Measurements from ENCODE around the gene TMCC3.

GRCh38 chr12:94553875-94554274, 96.5 kb downstream of the TMCC3 start:
- TF ChIP-seq, protein P1, sequence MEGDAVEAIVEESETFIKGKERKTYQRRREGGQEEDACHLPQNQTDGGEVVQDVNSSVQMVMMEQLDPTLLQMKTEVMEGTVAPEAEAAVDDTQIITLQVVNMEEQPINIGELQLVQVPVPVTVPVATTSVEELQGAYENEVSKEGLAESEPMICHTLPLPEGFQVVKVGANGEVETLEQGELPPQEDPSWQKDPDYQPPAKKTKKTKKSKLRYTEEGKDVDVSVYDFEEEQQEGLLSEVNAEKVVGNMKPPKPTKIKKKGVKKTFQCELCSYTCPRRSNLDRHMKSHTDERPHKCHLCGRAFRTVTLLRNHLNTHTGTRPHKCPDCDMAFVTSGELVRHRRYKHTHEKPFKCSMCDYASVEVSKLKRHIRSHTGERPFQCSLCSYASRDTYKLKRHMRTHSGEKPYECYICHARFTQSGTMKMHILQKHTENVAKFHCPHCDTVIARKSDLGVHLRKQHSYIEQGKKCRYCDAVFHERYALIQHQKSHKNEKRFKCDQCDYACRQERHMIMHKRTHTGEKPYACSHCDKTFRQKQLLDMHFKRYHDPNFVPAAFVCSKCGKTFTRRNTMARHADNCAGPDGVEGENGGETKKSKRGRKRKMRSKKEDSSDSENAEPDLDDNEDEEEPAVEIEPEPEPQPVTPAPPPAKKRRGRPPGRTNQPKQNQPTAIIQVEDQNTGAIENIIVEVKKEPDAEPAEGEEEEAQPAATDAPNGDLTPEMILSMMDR (IDR thresholded peaks at IDR 0.05): no peak
- TF ChIP-seq POLR2A (IDR thresholded peaks at IDR 0.05) (no peak), EP300 (IDR thresholded peaks at IDR 0.05) (no peak), POLR2AphosphoS5 (IDR thresholded peaks at IDR 0.05) (no peak)

Data from stomach (tissue), 4 donors.